Measurements from ENCODE around the gene LRFN4. TPM values are rescaled to one million over a fixed set of nuclear protein-coding genes. Genes with fewer than 3 reads are reported as not detected.
A peak's percentile ranks its signal among the peaks of the same experiment; 100 is the strongest.

Gene LRFN4
- total RNA-seq, 4 donors from 2014 or later, result 10.2 to 16.6 (median 12.4) TPM

DNA sequence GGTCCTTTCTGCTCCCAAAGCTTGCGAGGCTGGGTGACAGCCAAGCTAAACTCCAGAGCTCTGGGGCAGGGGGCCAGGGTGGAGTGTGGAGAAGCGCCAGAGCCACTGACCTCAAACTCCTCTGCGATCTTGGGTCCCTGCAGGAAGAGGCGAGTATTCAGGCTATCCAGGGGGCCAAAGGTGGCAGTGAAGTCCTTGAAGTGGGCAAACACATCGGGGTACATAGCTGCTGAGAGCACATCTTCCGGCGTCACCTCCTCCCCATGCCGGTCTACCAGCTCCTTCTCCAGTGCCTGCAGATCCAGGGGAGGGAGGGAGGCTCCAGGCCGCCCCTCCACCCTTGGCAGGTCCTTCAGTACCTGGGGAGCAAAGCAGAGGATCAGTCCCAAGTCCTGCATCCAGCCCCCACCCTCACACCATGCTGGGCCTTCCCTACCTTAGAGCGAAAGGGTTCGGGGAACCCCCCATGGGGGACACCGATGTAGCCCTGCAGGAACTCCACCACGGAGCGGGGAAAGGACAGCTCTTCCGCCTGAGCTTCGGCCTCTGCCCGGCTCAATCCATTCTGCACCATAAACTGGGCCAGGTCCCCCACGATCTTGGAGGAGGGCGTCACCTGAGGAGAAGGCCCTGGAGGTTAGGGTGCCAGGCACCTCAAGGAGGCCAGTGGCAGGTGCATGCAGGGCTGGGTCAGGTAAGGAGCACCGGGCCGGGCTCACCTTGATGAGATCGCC is 7.2 kb upstream of the LRFN4 start:
- DNase-seq (ENCODE audit: low spot score) (peak; percentile 10), ATAC-seq (ENCODE audit: low FRiP score) (no peak)
- TF ChIP-seq, protein P1, sequence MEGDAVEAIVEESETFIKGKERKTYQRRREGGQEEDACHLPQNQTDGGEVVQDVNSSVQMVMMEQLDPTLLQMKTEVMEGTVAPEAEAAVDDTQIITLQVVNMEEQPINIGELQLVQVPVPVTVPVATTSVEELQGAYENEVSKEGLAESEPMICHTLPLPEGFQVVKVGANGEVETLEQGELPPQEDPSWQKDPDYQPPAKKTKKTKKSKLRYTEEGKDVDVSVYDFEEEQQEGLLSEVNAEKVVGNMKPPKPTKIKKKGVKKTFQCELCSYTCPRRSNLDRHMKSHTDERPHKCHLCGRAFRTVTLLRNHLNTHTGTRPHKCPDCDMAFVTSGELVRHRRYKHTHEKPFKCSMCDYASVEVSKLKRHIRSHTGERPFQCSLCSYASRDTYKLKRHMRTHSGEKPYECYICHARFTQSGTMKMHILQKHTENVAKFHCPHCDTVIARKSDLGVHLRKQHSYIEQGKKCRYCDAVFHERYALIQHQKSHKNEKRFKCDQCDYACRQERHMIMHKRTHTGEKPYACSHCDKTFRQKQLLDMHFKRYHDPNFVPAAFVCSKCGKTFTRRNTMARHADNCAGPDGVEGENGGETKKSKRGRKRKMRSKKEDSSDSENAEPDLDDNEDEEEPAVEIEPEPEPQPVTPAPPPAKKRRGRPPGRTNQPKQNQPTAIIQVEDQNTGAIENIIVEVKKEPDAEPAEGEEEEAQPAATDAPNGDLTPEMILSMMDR (IDR thresholded peaks at IDR 0.05), result no peak

- peak; percentile 11 for DNase-seq (ENCODE audit: low spot score)
- ATAC-seq (ENCODE audit: low FRiP score), result no peak
- TF ChIP-seq, protein P1 (IDR thresholded peaks at IDR 0.05), result no peak
These were observed 6.7 kb upstream of the LRFN4 start for GRCh38 chr11:66850235-66850587.

DNA sequence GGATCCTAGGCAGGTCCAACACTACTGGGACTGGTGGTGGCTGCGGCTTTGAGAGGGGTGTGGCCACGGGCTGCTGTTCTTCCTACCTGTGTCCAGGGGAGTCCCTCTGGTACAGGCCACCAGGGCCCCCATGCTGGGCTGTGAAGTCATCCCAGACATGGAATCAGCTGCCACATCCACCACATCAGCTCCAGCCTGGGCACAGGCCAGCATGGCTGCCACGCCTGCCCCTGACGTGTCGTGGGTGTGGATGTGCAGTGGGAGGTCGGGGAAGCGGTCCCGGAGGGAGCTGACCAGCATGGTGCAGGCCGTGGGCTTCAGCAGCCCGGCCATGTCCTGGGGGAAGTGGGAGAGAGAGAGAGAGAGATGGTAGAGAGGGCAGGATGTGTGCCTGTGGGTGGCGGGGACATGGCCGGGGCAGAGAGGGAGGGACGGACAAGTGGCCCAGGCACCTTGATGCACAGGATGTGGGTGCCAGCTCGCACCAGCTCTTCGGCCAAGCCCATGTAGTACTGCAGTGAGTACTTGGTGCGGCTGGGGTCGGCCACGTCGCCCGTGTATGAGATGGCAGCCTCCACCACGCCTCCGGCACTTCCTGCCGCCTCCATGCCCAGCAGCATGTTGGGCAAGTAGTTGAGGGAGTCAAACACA is 6.2 kb upstream of the LRFN4 start:
- no peak for ATAC-seq (ENCODE audit: low FRiP score)
- TF ChIP-seq, protein P1 (IDR thresholded peaks at IDR 0.05), result no peak
- peak; percentile 9 for DNase-seq (ENCODE audit: low spot score)

- TF ChIP-seq, protein P1 (IDR thresholded peaks at IDR 0.05), result no peak
- no peak for ATAC-seq (ENCODE audit: low FRiP score)
- DNase-seq (ENCODE audit: low spot score), result no peak
These were observed 5.6 kb upstream of the LRFN4 start for GRCh38 chr11:66851239-66851596.

DNA sequence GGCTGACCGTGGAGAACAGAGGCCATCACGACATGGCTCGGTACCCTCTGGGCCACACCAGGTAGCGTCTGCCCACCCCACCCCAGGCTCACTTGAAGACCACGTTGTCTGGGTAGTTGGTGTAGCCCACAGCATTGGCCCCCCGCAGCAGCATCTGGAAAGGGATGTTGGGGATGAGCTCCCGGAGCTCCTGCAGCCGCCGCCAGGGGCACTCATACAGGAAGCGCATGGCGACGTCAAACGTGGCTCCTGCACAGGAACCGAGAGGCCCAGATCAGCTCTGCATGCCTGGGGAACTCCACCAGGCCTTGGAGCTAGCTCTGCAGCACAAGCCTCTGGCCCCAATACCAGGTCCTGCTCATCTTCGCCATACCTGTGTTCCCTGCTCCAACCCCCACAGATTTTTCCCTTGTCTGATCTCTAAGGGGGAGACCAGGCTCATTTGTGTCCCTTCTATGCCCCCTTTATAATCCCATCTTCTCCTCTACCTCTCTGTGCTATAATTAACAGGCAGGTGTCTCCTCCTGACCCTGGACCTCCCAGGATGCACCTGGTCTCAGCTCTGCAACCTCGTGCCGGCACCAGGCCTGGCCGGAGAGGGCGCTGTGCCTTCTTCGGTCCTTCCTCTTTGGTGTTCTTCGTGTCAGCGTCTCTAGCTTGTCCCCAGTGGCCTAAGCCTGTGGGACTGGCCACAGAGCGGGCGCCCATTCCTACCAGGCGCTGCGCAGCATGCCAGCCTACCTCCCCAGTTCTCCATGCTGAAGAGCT is 5.0 kb upstream of the LRFN4 start:
- ATAC-seq (ENCODE audit: low FRiP score) (no peak), DNase-seq (ENCODE audit: low spot score) (no peak)
- TF ChIP-seq, protein P1 (IDR thresholded peaks at IDR 0.05), result no peak

DNA sequence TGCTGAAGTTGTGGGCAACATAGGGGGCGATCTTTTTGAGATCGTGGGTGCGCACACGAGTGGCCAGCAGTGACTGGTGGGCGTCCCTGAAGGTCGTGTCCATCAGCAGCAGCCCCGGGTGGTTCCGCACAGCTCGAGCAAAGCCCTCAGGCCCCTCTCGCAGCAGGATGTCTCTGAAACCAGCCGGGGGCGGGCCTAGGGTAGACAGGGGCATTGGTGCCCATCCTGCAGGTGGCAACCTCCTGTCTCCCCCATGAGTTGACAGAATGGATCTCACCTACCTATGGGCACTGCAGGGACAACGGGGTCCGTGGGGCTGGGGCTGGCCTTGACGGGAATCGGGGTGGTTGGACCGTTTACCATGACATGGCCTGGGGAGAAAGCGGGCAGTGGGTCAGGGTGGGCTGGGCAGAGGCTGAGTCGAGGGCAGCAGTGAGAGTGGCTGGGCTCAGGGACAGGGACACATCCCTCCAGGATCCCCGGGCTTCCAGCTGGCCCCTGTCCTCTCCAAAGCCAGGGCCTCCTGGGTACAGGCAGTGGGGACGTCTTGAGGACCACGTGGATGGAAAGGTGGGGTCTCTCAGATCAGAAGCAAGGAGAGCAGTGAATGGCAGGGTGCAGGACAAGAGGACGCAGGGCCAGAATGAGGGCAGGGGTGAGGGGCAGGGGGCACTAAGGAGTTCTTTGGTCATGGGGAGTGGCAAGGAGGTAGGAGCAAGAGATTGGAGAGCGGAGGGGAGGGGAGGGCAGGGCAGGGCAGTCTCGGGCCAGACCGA is 4.2 kb upstream of the LRFN4 start:
- ATAC-seq (ENCODE audit: low FRiP score) (no peak), DNase-seq (ENCODE audit: low spot score) (no peak)
- TF ChIP-seq, protein P1 (IDR thresholded peaks at IDR 0.05), result no peak
